Measurements from ENCODE around the gene FSTL4. TPM values are rescaled to one million over a fixed set of nuclear protein-coding genes. Genes with fewer than 3 reads are reported as not detected.

Gene FSTL4
- total and polyA plus RNA-seq, 2 donors (not counting 1 experiment from before 2014, with no cell fraction given), result 0.31 to 6.7 TPM

GRCh38 chr5:133316346-133317343, 295.7 kb downstream of the FSTL4 start:
- WGBS (ENCODE audit: insufficient coverage), result 93% methylated on average over 12 of the region's 22 CpGs
- Histone ChIP-seq H3K27me3 (replicated peaks in 1 of 4; ENCODE audit: control extremely low read depth in 1 of 4, control insufficient read depth in 3 of 4, insufficient read depth in 4 of 4, low read length in 3 of 4) (peaks cover 0 to 3% (median 0%) of the 10 kb centered on the region in 4 experiments), H3K4me2 (replicated peaks; ENCODE audit: low read depth, low read length, poor library complexity, severe bottlenecking) (no peak overlapping the region), H3K9me3 (ENCODE audit: control extremely low read depth in 1 of 3, control insufficient read depth in 2 of 3, insufficient read depth in 1 of 3, low read length in 2 of 3) (no peaks in the 10 kb centered on the region), H4K20me1 (ENCODE audit: control insufficient read depth, insufficient read depth, low read length, poor library complexity, severe bottlenecking) (no peaks in the 10 kb centered on the region), H3K4me1 (ENCODE audit: control insufficient read depth in 2 of 2, insufficient read depth in 2 of 2, low read length in 2 of 2) (peaks cover 4 to 5% of the 10 kb centered on the region in 2 donors), H3K9ac (ENCODE audit: low read length) (no peak overlapping the region), H3K79me2 (ENCODE audit: control insufficient read depth, insufficient read depth, low read length) (no peaks in the 10 kb centered on the region), H3K4me3 (ENCODE audit: control extremely low read depth in 1 of 5, extremely low read depth in 1 of 5, insufficient read depth in 1 of 5, low read depth in 2 of 5, low read length in 4 of 5) (no peak overlapping the region), H3K36me3 (replicated peaks in 1 of 2; ENCODE audit: control extremely low read depth in 1 of 2, control insufficient read depth in 1 of 2, extremely low read depth in 1 of 2, insufficient read depth in 2 of 2, low read length in 1 of 2) (no peaks in the 10 kb centered on the region), H3K27ac (ENCODE audit: low read length in 2 of 2) (no peak overlapping the region), H2AFZ (ENCODE audit: insufficient read depth, low read depth, low read length, poor library complexity, severe bottlenecking) (no peak overlapping the region)
- no peak overlapping the region for H3K4me3 Mint-ChIP-seq
- DNase-seq (no peak), ATAC-seq (ENCODE audit: low read depth) (no peak)
- ChIA-PET POLR2A (no interaction called here), CTCF (interaction anchor here (1.2 to 1.4 kb wide), 2 partner anchors 8 to 13 kb away, joined by 3 to 4 read pairs; no protein-coding TSS in a partner anchor)
- no peak overlapping the region for H3K27ac Mint-ChIP-seq
- H3K9me3 Mint-ChIP-seq (ENCODE audit: insufficient read depth), result no peaks in the 10 kb centered on the region
- intact Hi-C loops (cut with micrococcal nuclease), result no loop called here
- TF ChIP-seq EZH2 (IDR thresholded peaks at IDR 0.05; ENCODE audit: borderline replicate concordance, insufficient read depth, low read depth, low read length, poor library complexity, severe bottlenecking) (no peak), CTCF (IDR thresholded peaks at IDR 0.05) (no peak)
- peaks cover 2% of the 10 kb centered on the region for H3K4me1 Mint-ChIP-seq
- H3K27me3 Mint-ChIP-seq, result no peaks in the 10 kb centered on the region

- no peak for TF ChIP-seq CTCF (IDR thresholded peaks at IDR 0.05)
- Histone ChIP-seq H3K9ac (ENCODE audit: low read length) (no peak overlapping the region), H3K4me3 (ENCODE audit: control extremely low read depth in 1 of 5, extremely low read depth in 1 of 5, insufficient read depth in 1 of 5, low read depth in 2 of 5, low read length in 4 of 5) (no peak overlapping the region), H3K9me3 (ENCODE audit: control extremely low read depth in 1 of 3, control insufficient read depth in 2 of 3, insufficient read depth in 1 of 3, low read length in 2 of 3) (no peaks in the 10 kb centered on the region), H3K4me2 (replicated peaks; ENCODE audit: low read depth, low read length, poor library complexity, severe bottlenecking) (no peak overlapping the region), H2AFZ (ENCODE audit: insufficient read depth, low read depth, low read length, poor library complexity, severe bottlenecking) (no peak overlapping the region), H3K27ac (ENCODE audit: low read length in 2 of 2) (no peak overlapping the region), H3K4me1 (ENCODE audit: control insufficient read depth in 2 of 2, insufficient read depth in 2 of 2, low read length in 2 of 2) (no peaks in the 10 kb centered on the region), H4K20me1 (ENCODE audit: control insufficient read depth, insufficient read depth, low read length, poor library complexity, severe bottlenecking) (no peaks in the 10 kb centered on the region), H3K27me3 (replicated peaks in 1 of 4; ENCODE audit: control extremely low read depth in 1 of 4, control insufficient read depth in 3 of 4, insufficient read depth in 4 of 4, low read length in 3 of 4) (peaks cover 0 to 3% (median 0%) of the 10 kb centered on the region in 4 experiments), H3K36me3 (replicated peaks in 1 of 2; ENCODE audit: control extremely low read depth in 1 of 2, control insufficient read depth in 1 of 2, extremely low read depth in 1 of 2, insufficient read depth in 2 of 2, low read length in 1 of 2) (no peaks in the 10 kb centered on the region), H3K79me2 (ENCODE audit: control insufficient read depth, insufficient read depth, low read length) (no peaks in the 10 kb centered on the region)
- POLR2A ChIA-PET, result no interaction called here
- Mint-ChIP-seq H3K27ac (no peak overlapping the region), H3K4me1 (no peaks in the 10 kb centered on the region), H3K27me3 (no peaks in the 10 kb centered on the region), H3K4me3 (no peak overlapping the region), H3K9me3 (ENCODE audit: insufficient read depth) (no peaks in the 10 kb centered on the region)
- ATAC-seq (ENCODE audit: low read depth) (no peak), DNase-seq (no peak)
- intact Hi-C loops (cut with micrococcal nuclease), result no loop called here
- CTCF ChIA-PET, result no interaction called here
- WGBS (ENCODE audit: insufficient coverage), result 93% methylated on average over 7 of the region's 7 CpGs
These were observed 298.3 kb downstream of the FSTL4 start for GRCh38 chr5:133314086-133314485.

All from B cell (primary cell).